Testis (tissue), 3 donors: Measurements from ENCODE around the gene MYH11. TPM values are rescaled to one million over a fixed set of nuclear protein-coding genes. Genes with fewer than 3 reads are reported as not detected.

ENCODE experiments used
- DNase-seq: peaks from one replicate; pipeline ENCODE4 v3.0.0-alpha.2; 2019
- H3K27ac ChIP-seq, 2 donors: fragments of 200-600 bp; sonication (generic); one replicate each; pipeline ENCODE4 v1.5.1; 2019
- H3K27me3 ChIP-seq: fragments of 200-600 bp; sonication (generic); one replicate; pipeline ENCODE4 v1.5.1; 2019
- H3K36me3 ChIP-seq: fragments of 200-600 bp; sonication (generic); one replicate; pipeline ENCODE4 v1.5.1; 2017; ENCODE audit warnings: low read depth; ENCODE audit errors: missing control alignments
- H3K4me1 ChIP-seq: fragments of 200-600 bp; sonication (generic); one replicate; pipeline ENCODE4 v1.5.1; 2019
- H3K4me3 ChIP-seq, 2 donors: fragments of 200-600 bp; sonication (generic); one replicate each; pipeline ENCODE4 v1.5.1; 2017 to 2019
- H3K9me3 ChIP-seq: fragments of 200-600 bp; sonication (generic); one replicate; pipeline ENCODE4 v1.5.1; 2017
- POLR2A ChIP-seq: fragments of 450-650 bp; IDR thresholded peaks from one replicate; pipeline ENCODE4 v1.6.1; 2017; ENCODE audit warnings: antibody characterized with exemption, mild to moderate bottlenecking, moderate library complexity
- WGBS, 2 donors: methylation state at CpG; one replicate each; pipeline ENCODE4 v1.1.5; 2018; 5-methylcytosine and 5-hydroxymethylcytosine counted together
- intact Hi-C: fragments of 100-400 bp; cut with DNase I; formaldehyde crosslinking; loops from one replicate; pipeline ENCODE4 v1.15.1; 2023; ENCODE audit warnings: low total_unique reads
- polyA plus RNA-seq: library from polyadenylated mRNA; stranded (reverse); fragments of 350-450 nt; fragmentation: Illumina TruSeq; extraction: RNeasy Lipid Tissue Mini Kit (QIAGEN cat#74804); gene quantifications from one replicate; pipeline ENCODE4 v1.2.3, GENCODE V29; 2014; ENCODE audit warnings: low read depth, low replicate concordance; ENCODE audit not compliant: insufficient read depth
- small RNA-seq, 2 donors: library from RNA; depleted of rRNA; stranded (forward); fragments of <200 nt; gene quantifications; one replicate each; pipeline ENCODE3, GENCODE V24; 2016
- total RNA-seq, 2 donors: library from RNA; depleted of rRNA; stranded (reverse); fragments of >200 nt; gene quantifications; one replicate each; pipeline ENCODE4 v1.2.3, GENCODE V29; 2016
- TF ChIP-seq, protein P1 (sequence below), 3 experiments: fragments of 450-650 bp in 2 of 3; fragments of 200-600 bp in 1 of 3; sonication (generic) in 1 of 3; IDR thresholded peaks; one replicate each; pipeline ENCODE4 v1.5.1; 2016 to 2019; ENCODE audit warnings: antibody characterized with exemption in 3 of 3, mild to moderate bottlenecking in 2 of 3, moderate library complexity in 1 of 3

MYH11 gene
- total and polyA plus RNA-seq, 3 donors from 2014 or later = 263 to 276 (median 271) TPM

DNA sequence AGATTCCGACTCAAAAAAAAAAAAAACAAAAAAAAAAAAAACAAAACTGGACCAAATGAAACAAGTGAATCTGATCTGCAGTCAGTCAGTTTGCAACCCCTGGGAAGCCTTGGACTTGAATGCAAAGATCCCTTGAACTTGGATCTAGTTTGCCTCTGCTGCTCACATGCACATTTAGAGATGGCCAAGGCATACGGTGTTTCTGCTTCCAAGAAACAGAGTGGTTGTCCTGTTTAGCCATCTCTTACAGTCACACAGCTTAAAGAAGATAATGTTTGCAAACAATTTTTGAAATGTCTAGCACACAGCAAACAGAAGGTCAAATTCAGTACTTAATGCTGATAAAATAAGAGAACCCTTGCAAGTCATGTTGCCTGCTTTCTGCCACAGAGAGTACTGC lies 202.2 kb downstream of the MYH11 start:
- no peak overlapping the region for H3K4me3 ChIP-seq
- H3K9me3 ChIP-seq = no peaks in the 10 kb centered on the region
- intact Hi-C loops = no loop called here
- no peak for TF ChIP-seq POLR2A
- TF ChIP-seq, protein P1, sequence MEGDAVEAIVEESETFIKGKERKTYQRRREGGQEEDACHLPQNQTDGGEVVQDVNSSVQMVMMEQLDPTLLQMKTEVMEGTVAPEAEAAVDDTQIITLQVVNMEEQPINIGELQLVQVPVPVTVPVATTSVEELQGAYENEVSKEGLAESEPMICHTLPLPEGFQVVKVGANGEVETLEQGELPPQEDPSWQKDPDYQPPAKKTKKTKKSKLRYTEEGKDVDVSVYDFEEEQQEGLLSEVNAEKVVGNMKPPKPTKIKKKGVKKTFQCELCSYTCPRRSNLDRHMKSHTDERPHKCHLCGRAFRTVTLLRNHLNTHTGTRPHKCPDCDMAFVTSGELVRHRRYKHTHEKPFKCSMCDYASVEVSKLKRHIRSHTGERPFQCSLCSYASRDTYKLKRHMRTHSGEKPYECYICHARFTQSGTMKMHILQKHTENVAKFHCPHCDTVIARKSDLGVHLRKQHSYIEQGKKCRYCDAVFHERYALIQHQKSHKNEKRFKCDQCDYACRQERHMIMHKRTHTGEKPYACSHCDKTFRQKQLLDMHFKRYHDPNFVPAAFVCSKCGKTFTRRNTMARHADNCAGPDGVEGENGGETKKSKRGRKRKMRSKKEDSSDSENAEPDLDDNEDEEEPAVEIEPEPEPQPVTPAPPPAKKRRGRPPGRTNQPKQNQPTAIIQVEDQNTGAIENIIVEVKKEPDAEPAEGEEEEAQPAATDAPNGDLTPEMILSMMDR (IDR thresholded peaks at IDR 0.05) = no peak
- DNase-seq = no peak
- no peaks in the 10 kb centered on the region for H3K27me3 ChIP-seq
- H3K4me1 ChIP-seq = peaks cover 13% of the 10 kb centered on the region
- 69 to 79% methylated on average over 2 of the region's 2 CpGs for WGBS, 2 donors
- H3K36me3 ChIP-seq = no peaks in the 10 kb centered on the region
- H3K27ac ChIP-seq = no peak overlapping the region

DNA sequence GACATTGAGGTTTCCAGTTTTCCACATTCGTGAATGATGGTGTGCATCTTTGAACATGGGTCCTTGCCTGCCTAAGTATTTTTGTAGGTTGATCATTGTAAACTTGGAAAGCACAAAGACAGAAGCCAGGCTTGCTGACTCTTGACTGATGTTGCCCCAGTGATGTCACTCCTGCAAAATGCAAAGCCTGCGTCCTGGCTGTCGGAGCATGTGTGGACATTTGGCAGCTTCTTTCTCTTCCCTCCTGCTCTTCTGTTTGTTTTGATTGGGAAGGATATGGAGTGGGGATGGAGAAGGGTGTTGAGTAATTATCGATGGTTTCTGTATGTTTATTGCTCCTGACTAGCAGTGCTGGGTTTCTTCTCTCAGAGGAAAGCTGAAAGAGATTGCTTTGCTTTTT lies 203.6 kb downstream of the MYH11 start:
- TF ChIP-seq, protein P1 (IDR thresholded peaks at IDR 0.05) = no peak
- TF ChIP-seq POLR2A = no peak
- H3K9me3 ChIP-seq = no peaks in the 10 kb centered on the region
- no peaks in the 10 kb centered on the region for H3K36me3 ChIP-seq
- intact Hi-C loops = no loop called here
- no peak overlapping the region for H3K27ac ChIP-seq
- WGBS, 2 donors = 25 to 38% methylated on average over 4 of the region's 4 CpGs
- no peaks in the 10 kb centered on the region for H3K27me3 ChIP-seq
- H3K4me1 ChIP-seq = peaks cover 15% of the 10 kb centered on the region
- no peak overlapping the region for H3K4me3 ChIP-seq
- DNase-seq = no peak

Small RNA genes within 50 kb of the gene (small RNA-seq; reads per million reads assigned to genes)
- gene RNU6-213P = 0 reads per million in 2 donors

Other genes with a start within 250 kb of the MYH11 start
- 10 to 100 TPM; 49.7 to 57.9 TPM for gene MARF1, start 213.9 kb downstream of the MYH11 start, total RNA-seq
- gene MARF1, start 213.9 kb downstream of the MYH11 start, polyA plus RNA-seq = 30.9 TPM
- 10 to 100 TPM; 51.6 to 84.3 TPM for gene NDE1, start 206.8 kb downstream of the MYH11 start, total RNA-seq
- gene NDE1, start 206.8 kb downstream of the MYH11 start, polyA plus RNA-seq = 45.2 TPM
- gene CEP20, start 31.6 kb upstream of the MYH11 start, total RNA-seq = 10 to 100 TPM; 32.4 to 45.1 TPM
- gene CEP20, start 31.6 kb upstream of the MYH11 start, polyA plus RNA-seq = 70.6 TPM
- 10 to 100 TPM; 88.0 to 90.6 TPM for gene ABCC1, start 92.6 kb upstream of the MYH11 start, total RNA-seq
- 54.7 TPM for gene ABCC1, start 92.6 kb upstream of the MYH11 start, polyA plus RNA-seq